HEK293 (cell line): ENCODE results near the gene JAML.

Experiments used
- CTCF ChIA-PET: fragments of 350-600 bp; formaldehyde crosslinking; extraction: SDS; loops from one replicate; lab custom pipeline; 2021; ENCODE audit warnings: antibody characterized with exemption; lab: Yijun Ruan, JAX
- POLR2A ChIA-PET: fragments of 300-600 bp; formaldehyde crosslinking; extraction: SDS; loops from one replicate; lab custom pipeline; 2020; ENCODE audit warnings: antibody characterized with exemption, inconsistent platforms; lab: Yijun Ruan, JAX
- H3K27ac ChIP-seq: fragments of 200-500 bp; sonication (Bioruptor generic); 2 replicates; pipeline ENCODE4 v1.5.1; 2014; ENCODE audit warnings: low read depth, low read length, control low read depth, inconsistent platforms; ENCODE audit errors: extremely low read depth
- H3K36me3 ChIP-seq, 2 experiments: fragments of 200-500 bp in 1 of 2; sonication (Bioruptor generic) in 1 of 2; 1 replicate in 1 of 2; 2 replicates in 1 of 2; pipeline ENCODE4 v1.5.1; 2014 to 2017; ENCODE audit warnings: inconsistent platforms in 2 of 2, low read length in 2 of 2; ENCODE audit not compliant: control insufficient read depth in 2 of 2, insufficient read depth in 1 of 2
- H3K4me1 ChIP-seq: fragments of 200-500 bp; sonication (Bioruptor generic); 2 replicates; pipeline ENCODE4 v1.5.1; 2014; ENCODE audit warnings: mild to moderate bottlenecking, low read length, inconsistent platforms; ENCODE audit not compliant: control insufficient read depth, insufficient read depth
- H3K4me3 ChIP-seq: 2 replicates; pipeline ENCODE4 v1.5.1; 2011; ENCODE audit warnings: low read depth, mild to moderate bottlenecking, control low read depth, low read length, moderate library complexity
- H3K9me3 ChIP-seq: fragments of 200-500 bp; sonication (Bioruptor generic); 2 replicates; pipeline ENCODE4 v1.5.1; 2014; ENCODE audit warnings: low read depth, low read length, inconsistent platforms; ENCODE audit not compliant: control insufficient read depth, insufficient read depth
- GLIS1 ChIP-seq: fragments of 450-650 bp; formaldehyde crosslinking; IDR thresholded peaks from 2 replicates; pipeline ENCODE4 v1.5.1; 2016; ENCODE audit warnings: missing biosample characterization, missing genetic modification characterization
- IKZF3 ChIP-seq: fragments of 450-650 bp; IDR thresholded peaks from 2 replicates; pipeline ENCODE4 v1.5.0; 2018; ENCODE audit warnings: missing biosample characterization, mild to moderate bottlenecking, missing genetic modification characterization, moderate library complexity
- KLF10 ChIP-seq: fragments of 450-650 bp; IDR thresholded peaks from 2 replicates; pipeline ENCODE4 v1.5.1; 2018; ENCODE audit warnings: missing biosample characterization, mild to moderate bottlenecking, missing genetic modification characterization
- KLF16 ChIP-seq: fragments of 450-650 bp; formaldehyde crosslinking; IDR thresholded peaks from 2 replicates; pipeline ENCODE4 v1.5.1; 2017; ENCODE audit warnings: missing biosample characterization, missing genetic modification characterization
- OSR2 ChIP-seq: fragments of 450-650 bp; formaldehyde crosslinking; IDR thresholded peaks from 2 replicates; pipeline ENCODE4 v1.5.1; 2016; ENCODE audit warnings: missing biosample characterization, missing genetic modification characterization
- SP3 ChIP-seq: fragments of 450-650 bp; formaldehyde crosslinking; IDR thresholded peaks from 2 replicates; pipeline ENCODE4 v1.5.1; 2016; ENCODE audit warnings: missing biosample characterization, missing genetic modification characterization
- TSHZ1 ChIP-seq: fragments of 450-650 bp; formaldehyde crosslinking; IDR thresholded peaks from 2 replicates; pipeline ENCODE4 v1.5.1; 2016; ENCODE audit warnings: missing biosample characterization, missing genetic modification characterization, borderline replicate concordance
- ZBTB1 ChIP-seq: fragments of 450-650 bp; formaldehyde crosslinking; IDR thresholded peaks from 2 replicates; pipeline ENCODE4 v1.5.1; 2016; ENCODE audit warnings: missing biosample characterization, missing genetic modification characterization
- ZBTB17 ChIP-seq: fragments of 450-650 bp; formaldehyde crosslinking; IDR thresholded peaks from 2 replicates; pipeline ENCODE4 v1.5.1; 2016; ENCODE audit warnings: missing biosample characterization, missing genetic modification characterization
- ZBTB8A ChIP-seq: fragments of 450-650 bp; formaldehyde crosslinking; IDR thresholded peaks from 2 replicates; pipeline ENCODE4 v1.5.1; 2016; ENCODE audit warnings: missing biosample characterization, missing genetic modification characterization
- ZIC2 ChIP-seq: fragments of 450-650 bp; formaldehyde crosslinking; IDR thresholded peaks from 2 replicates; pipeline ENCODE4 v1.5.1; 2016; ENCODE audit warnings: missing biosample characterization, missing genetic modification characterization
- ZNF121 ChIP-seq: fragments of 450-650 bp; formaldehyde crosslinking; IDR thresholded peaks from 2 replicates; pipeline ENCODE4 v1.5.1; 2016; ENCODE audit warnings: missing biosample characterization, missing genetic modification characterization
- ZNF169 ChIP-seq: fragments of 450-650 bp; formaldehyde crosslinking; IDR thresholded peaks from 2 replicates; pipeline ENCODE4 v1.5.1; 2016; ENCODE audit warnings: missing biosample characterization, missing genetic modification characterization
- ZNF18 ChIP-seq: fragments of 450-650 bp; formaldehyde crosslinking; IDR thresholded peaks from 2 replicates; pipeline ENCODE4 v1.5.1; 2016; ENCODE audit warnings: missing biosample characterization, missing genetic modification characterization
- ZNF184 ChIP-seq: fragments of 450-650 bp; IDR thresholded peaks from 2 replicates; pipeline ENCODE4 v1.5.1; 2018; ENCODE audit warnings: missing biosample characterization, mild to moderate bottlenecking, missing genetic modification characterization
- ZNF2 ChIP-seq: fragments of 450-650 bp; formaldehyde crosslinking; IDR thresholded peaks from 2 replicates; pipeline ENCODE4 v1.5.1; 2016; ENCODE audit warnings: missing biosample characterization, missing genetic modification characterization
- ZNF335 ChIP-seq: fragments of 450-650 bp; formaldehyde crosslinking; conservative IDR thresholded peaks from 2 replicates; pipeline ENCODE4 v1.5.1; 2016; ENCODE audit warnings: missing biosample characterization, missing genetic modification characterization
- ZNF366 ChIP-seq: fragments of 450-650 bp; formaldehyde crosslinking; conservative IDR thresholded peaks from 2 replicates; pipeline ENCODE4 v1.5.1; 2016; ENCODE audit warnings: missing biosample characterization, missing genetic modification characterization
- ZNF394 ChIP-seq: fragments of 450-650 bp; formaldehyde crosslinking; IDR thresholded peaks from 2 replicates; pipeline ENCODE4 v1.5.1; 2016; ENCODE audit warnings: missing biosample characterization, missing genetic modification characterization, mild to moderate bottlenecking, moderate library complexity, borderline replicate concordance
- ZNF404 ChIP-seq: fragments of 450-650 bp; formaldehyde crosslinking; IDR thresholded peaks from 2 replicates; pipeline ENCODE4 v1.5.1; 2017; ENCODE audit warnings: missing biosample characterization, missing genetic modification characterization
- ZNF423 ChIP-seq: fragments of 450-650 bp; formaldehyde crosslinking; IDR thresholded peaks from 2 replicates; pipeline ENCODE4 v1.5.1; 2016; ENCODE audit warnings: missing biosample characterization, missing genetic modification characterization
- ZNF426 ChIP-seq: fragments of 450-650 bp; formaldehyde crosslinking; IDR thresholded peaks from 2 replicates; pipeline ENCODE4 v1.5.1; 2017; ENCODE audit warnings: missing biosample characterization, missing genetic modification characterization, mild to moderate bottlenecking, inconsistent platforms, moderate library complexity
- ZNF501 ChIP-seq: fragments of 450-650 bp; formaldehyde crosslinking; IDR thresholded peaks from 2 replicates; pipeline ENCODE4 v1.5.1; 2016; ENCODE audit warnings: missing biosample characterization, missing genetic modification characterization
- ZNF645 ChIP-seq: fragments of 450-650 bp; formaldehyde crosslinking; IDR thresholded peaks from 2 replicates; pipeline ENCODE4; 2016; ENCODE audit warnings: missing biosample characterization, missing genetic modification characterization
- ZNF654 ChIP-seq: fragments of 450-650 bp; formaldehyde crosslinking; IDR thresholded peaks from 2 replicates; pipeline ENCODE4 v1.5.1; 2016; ENCODE audit warnings: low read depth, missing biosample characterization, missing genetic modification characterization
- ZNF747 ChIP-seq: fragments of 450-650 bp; formaldehyde crosslinking; IDR thresholded peaks from 2 replicates; pipeline ENCODE4 v1.5.1; 2016; ENCODE audit warnings: missing biosample characterization, missing genetic modification characterization
- ZNF791 ChIP-seq: fragments of 450-650 bp; formaldehyde crosslinking; IDR thresholded peaks from 2 replicates; pipeline ENCODE4 v1.5.1; 2016; ENCODE audit warnings: missing biosample characterization, missing genetic modification characterization
- ZSCAN30 ChIP-seq: fragments of 450-650 bp; IDR thresholded peaks from 2 replicates; pipeline ENCODE4 v1.5.1; 2018; ENCODE audit warnings: missing biosample characterization, mild to moderate bottlenecking, missing genetic modification characterization, moderate library complexity
- ZXDB ChIP-seq: fragments of 450-650 bp; formaldehyde crosslinking; IDR thresholded peaks from 2 replicates; pipeline ENCODE4 v1.5.1; 2016; ENCODE audit warnings: missing biosample characterization, missing genetic modification characterization

The JAML gene

GRCh38 chr11:118146554-118146953 lies 78.3 kb downstream of the JAML start (continued):
- no peak for TF ChIP-seq ZNF645 (tag by site-specific recombination)

- ChIA-PET POLR2A (interaction anchor here (1.3 kb wide), 1 partner anchor 26 kb away, joined by 3 read pairs; no protein-coding TSS in a partner anchor), CTCF (interaction anchor here (0.7 to 8.6 kb wide), 15 partner anchors 9 to 498 kb away, joined by 3 to 128 read pairs (median 4); no protein-coding TSS in a partner anchor)
- H3K27ac ChIP-seq = no peak overlapping the region; the same call in 1 of the 2 replicates
- no peak for TF ChIP-seq ZBTB1 (tag by site-specific recombination)
- TF ChIP-seq ZNF654 = peak; percentile 73
- no peak for TF ChIP-seq ZNF121 (tag by site-specific recombination)
- TF ChIP-seq TSHZ1 = no peak
- peak; percentile 87 for TF ChIP-seq KLF10 (tag by site-specific recombination)
- no peak for TF ChIP-seq ZNF645 (tag by site-specific recombination)
- no peak for TF ChIP-seq ZSCAN30 (tag by site-specific recombination)
- no peak for TF ChIP-seq ZNF184 (tag by site-specific recombination)
- TF ChIP-seq ZBTB8A (tag by site-specific recombination) = peak; percentile 36
- TF ChIP-seq ZNF423 (tag by site-specific recombination) = peak; percentile 60; the same call in 1 of the 2 replicates
- peak; percentile 43; the same call in 1 of the 2 replicates for TF ChIP-seq ZNF501 (tag by site-specific recombination)
- peak; percentile 36 for TF ChIP-seq SP3 (tag by site-specific recombination)
- TF ChIP-seq IKZF3 (tag by site-specific recombination) = no peak
- no peak for TF ChIP-seq ZNF2 (tag by site-specific recombination)
- TF ChIP-seq ZBTB17 (tag by site-specific recombination) = peak; percentile 36; the same call in 1 of the 2 replicates
- peak; percentile 25; the same call in 1 of the 2 replicates for TF ChIP-seq ZXDB (tag by site-specific recombination)
- TF ChIP-seq ZNF426 (tag by site-specific recombination) = no peak
- peak; percentile 82 for TF ChIP-seq GLIS1 (tag by site-specific recombination)
- no peak for TF ChIP-seq ZNF169 (tag by site-specific recombination)
- no peak for TF ChIP-seq ZNF394 (tag by site-specific recombination)
- TF ChIP-seq OSR2 (tag by site-specific recombination) = 0 out of 2 replicates have a peak, but pooled peaks have one; percentile 19
- TF ChIP-seq ZIC2 (tag by site-specific recombination) = peak; percentile 81
- no peak for TF ChIP-seq ZNF18 (tag by site-specific recombination)
- no peak for TF ChIP-seq ZNF404 (tag by site-specific recombination)
- no peak for TF ChIP-seq ZNF747 (tag by site-specific recombination)
- TF ChIP-seq ZNF366 (tag by site-specific recombination) = no peak
- peak; percentile 68 for TF ChIP-seq KLF16 (tag by site-specific recombination)
- no peak for TF ChIP-seq ZNF791 (tag by site-specific recombination)
- peak; percentile 51 for TF ChIP-seq ZNF335 (tag by site-specific recombination)
These were observed 79.3 kb downstream of the JAML start for GRCh38 chr11:118145285-118146227.

More at GRCh38 chr11:118145285-118146227, 79.3 kb downstream of the JAML start:
- peak overlapping the region; percentile 55 for H3K4me3 ChIP-seq
- H3K36me3 ChIP-seq = no peaks in the 10 kb centered on the region
- no peaks in the 10 kb centered on the region for H3K9me3 ChIP-seq
- no peaks in the 10 kb centered on the region for H3K4me1 ChIP-seq
